Activated gamma-delta T cell (primary cell): ENCODE data around the gene LIG3.
"Not testable (repeated sequence)": the region's sequence is repeated elsewhere in the genome, so short reads cannot be mapped to it uniquely, and the experiment has no call there.

ENCODE experiments used
- DNase-seq: peaks from one replicate; lab custom pipeline; 2025; lab: John Stamatoyannopoulos, UW

LIG3 gene

DNA sequence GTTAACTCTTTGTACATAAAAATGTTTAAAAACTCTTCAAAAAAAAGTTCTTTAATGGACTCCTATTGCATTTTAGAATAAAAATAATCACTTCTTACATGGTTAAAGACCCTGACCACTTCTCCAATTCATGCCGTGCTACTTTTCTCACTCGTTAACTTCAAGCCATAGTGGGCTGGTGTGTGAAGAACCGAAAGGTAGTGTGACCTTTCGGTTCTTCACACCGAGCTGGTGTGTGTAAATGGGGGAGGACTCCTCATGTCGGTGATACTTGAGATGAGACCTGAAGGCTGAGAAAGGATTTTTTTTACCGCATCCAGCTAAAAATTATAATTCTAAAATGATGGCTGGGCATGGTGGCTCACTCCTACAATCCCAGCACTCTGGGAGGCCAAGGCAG, 61.1 kb downstream of the LIG3 start:
- no peak for DNase-seq

DNA sequence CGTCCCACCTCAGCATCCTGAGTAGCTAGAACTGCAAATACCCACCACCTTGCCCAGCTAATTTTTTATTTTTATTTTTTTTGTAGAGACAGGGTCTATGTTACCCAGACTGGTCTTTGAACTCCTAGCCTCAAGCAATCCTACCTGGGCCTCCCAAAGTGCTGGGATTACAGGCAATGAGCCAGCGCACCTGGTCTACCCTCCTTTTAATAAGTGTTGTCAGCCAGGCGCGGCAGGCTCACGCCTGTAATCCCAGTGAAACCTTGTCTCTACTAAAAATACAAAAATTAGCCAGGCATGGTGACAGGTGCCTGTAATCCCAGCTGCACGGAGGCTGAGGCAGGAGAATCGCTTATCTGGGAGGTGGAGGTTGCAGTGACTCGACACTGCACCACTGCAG, 63.9 kb downstream of the LIG3 start:
- no peak for DNase-seq

DNA sequence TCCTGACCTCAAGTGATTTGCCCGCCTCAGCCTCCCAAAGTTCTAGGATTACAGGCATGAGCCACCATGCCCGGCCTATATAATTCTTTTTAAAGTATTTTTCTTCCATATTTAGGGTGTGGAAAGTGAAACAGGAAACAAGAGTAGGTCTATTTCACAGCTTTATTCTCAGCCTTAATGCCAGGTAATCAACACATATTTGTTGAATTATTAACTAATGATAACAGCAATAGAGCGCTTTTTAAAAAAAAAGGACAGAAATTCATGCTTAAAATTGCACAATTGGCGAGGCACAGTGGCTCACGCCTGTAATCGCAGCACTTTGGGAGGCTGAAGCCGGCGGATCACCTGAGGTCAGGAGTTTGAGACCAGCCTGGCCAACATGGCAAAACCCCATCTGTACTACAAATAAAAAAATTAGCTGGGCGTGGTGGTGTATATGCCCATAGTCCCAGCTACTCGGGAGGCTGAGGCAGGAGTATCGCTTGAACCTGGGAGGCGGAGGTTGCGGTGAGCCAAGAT, 65.2 kb downstream of the LIG3 start:
- not testable (repeated sequence) for DNase-seq

- DNase-seq: no peak
Observed at GRCh38 chr17:35046245-35046644, 65.9 kb downstream of the LIG3 start.

GRCh38 chr17:35046740-35047283, 66.5 kb downstream of the LIG3 start:
- DNase-seq: no peak

DNA sequence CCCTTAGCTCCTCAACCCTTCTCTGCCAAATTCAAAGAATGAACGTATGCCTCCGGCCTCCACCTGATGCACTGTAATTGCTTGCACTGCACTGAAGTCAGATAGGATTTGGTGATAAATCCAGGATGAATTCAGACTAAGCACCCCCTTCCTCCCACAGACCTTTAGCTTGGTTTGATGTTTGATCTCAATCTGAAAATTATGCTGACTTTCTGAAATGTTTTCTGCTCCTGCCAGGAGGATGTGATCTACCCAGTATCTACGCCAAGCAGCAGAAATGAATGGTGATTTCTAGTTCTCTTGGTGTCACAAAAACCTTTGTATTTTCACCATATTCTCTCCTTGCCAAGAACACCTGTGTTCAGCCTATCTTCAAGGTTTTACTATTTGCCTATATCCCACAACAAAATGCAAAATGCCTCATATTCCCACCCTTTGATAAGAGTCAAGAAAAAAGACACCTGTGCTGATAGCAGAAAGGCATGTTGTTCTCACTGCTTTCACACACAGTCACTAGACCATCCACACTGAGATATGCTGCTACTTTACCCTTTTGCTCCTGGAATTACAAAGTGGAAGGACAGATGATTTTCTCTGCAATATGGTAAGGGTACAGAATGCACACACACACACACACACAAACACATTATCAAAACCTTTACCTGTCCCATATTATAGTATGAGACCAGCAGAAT, 68.5 kb downstream of the LIG3 start:
- no peak for DNase-seq

GRCh38 chr17:35050170-35050569, 69.9 kb downstream of the LIG3 start:
- no peak for DNase-seq

- no peak for DNase-seq
Observed at GRCh38 chr17:35051183-35051578, 70.9 kb downstream of the LIG3 start.

DNA sequence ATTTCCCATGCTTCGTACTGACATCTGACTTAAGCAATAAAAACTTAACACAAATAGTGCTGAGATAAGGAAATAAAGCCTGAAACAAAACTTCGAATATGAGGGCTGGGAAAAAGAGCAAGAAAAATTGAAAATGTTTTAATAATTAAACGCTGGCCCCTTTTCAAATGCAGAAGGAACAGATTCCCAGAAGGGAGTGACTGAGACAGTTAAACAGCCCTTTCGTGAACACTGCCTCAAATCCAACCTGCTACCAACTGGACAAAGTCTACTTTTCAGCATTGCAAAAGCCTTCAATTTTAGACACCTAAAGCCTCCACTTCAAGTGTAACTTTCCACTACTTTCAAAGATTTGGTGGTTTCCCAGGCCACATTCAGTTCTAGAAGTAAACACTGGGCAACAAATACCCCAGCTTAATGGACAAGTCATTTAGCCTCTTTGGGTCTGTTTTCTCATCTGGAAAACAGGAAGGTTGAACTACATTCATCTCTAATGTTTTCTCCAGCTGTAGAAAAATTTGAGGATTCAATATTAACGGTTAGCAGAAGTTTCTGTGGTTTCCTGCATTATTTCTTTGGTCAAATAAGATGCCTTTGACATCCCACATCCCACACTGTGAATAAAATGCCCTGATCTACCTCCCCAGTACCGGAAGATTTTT, 71.4 kb downstream of the LIG3 start:
- no peak for DNase-seq

DNA sequence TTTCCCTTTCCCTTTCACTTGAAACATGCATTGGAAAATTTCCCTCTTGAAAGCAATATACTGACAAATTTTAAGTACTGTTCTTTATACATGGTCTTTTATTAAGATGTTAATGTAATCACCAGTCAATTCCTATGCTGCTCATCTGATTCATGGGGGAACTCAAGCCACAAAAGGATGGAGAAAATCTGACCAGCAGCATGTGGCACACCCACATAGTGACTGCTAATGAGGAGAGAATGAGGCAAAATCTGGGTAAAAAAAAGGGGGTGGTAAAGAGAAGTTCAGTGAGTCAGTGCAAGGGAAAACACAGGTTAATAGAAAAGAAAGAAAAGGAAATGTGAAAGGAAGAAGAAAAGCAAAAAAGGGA, 71.9 kb downstream of the LIG3 start:
- DNase-seq: no peak

GRCh38 chr17:35052780-35053179, 72.5 kb downstream of the LIG3 start:
- no peak for DNase-seq

- no peak for DNase-seq
Observed at GRCh38 chr17:35053204-35053603, 72.9 kb downstream of the LIG3 start.

DNA sequence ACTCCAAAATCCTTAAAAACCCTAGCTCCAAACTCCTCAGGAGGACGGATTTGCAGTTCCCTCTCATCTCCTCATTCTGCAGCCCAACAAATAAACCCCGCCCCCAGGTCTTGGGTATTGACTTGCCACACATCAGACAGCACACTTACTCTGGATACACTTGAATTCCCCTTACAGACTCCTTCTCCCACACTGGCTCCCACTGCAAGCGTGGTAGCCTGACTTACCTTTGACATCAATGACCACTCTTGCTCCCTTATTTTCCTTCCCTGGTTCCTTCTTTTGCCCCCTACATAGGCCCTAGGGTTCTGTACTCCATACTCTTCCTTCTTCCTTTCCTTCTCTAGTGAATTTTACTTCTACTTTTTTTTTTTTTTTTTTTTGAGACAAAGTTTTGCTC, 75.7 kb downstream of the LIG3 start:
- no peak for DNase-seq

- no peak for DNase-seq
Observed at GRCh38 chr17:35057332-35057915, 77.1 kb downstream of the LIG3 start.
